ENCODE measurements around the gene RFTN1.
A peak's percentile ranks its signal among the peaks of the same experiment; 100 is the strongest.

RFTN1 gene

DNA sequence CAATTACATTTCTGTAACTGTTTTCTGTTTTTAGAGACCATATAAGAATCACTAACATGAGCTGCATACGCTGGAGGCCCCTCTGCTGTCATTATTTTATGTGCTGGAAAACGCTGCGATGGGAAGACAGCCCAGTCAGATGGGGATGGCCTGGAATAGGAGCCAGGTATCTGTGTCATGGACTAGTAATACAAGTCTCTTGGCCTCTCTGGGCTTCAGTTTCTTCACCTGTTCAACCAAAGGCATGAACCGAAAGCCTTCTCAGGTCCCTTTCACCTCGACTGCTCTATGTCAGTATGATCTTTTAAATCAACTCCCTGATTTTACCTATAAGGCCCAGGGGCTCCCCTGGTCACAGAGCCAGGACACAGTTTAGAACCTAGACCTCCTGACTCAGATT, 14.6 kb upstream of the RFTN1 start:
- DNase-seq, result no peak

DNA sequence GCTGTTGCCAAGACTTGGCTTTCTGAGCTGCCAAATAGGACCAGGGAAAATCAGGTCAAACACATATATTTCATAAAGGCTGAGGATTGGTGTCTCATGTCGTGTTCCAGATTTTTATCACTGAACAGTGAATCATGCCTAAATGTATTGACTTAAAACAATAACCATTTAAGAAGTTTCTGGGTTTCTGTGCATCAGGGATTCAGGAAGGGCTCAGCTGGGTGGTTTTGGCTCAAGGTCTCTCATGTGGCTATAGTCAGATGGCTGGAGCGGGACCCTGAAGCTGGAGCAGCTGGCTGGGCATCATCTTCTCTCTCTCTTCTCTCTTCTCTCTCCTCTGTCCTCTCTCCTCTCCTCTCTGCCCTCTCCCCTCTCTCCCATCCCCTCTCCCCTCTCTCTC, 10.7 kb upstream of the RFTN1 start:
- no peak for DNase-seq

- peak; percentile 74 for DNase-seq
Observed at GRCh38 chr3:16523778-16524177, 10.3 kb upstream of the RFTN1 start.

DNA sequence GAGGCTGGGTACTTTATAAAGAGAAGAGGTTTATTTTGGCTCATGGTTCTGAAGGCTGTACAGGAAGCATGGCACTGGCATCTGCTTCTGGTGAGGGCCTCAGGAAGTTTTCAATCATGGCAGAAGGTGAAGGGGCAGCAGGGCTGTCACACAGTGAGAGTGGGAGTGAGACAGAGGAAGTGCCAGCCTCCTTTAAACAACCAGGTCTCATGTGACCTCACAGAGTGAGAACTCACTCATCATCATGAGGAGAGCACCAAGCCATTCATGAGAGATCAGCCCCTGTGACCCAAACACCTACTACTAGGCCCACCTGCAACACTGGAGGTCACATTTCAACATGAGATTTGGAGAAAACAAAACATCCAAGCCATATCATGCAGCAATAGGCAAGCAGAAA, 9.3 kb upstream of the RFTN1 start:
- DNase-seq, result peak; percentile 58

GRCh38 chr3:16520970-16521881, 7.7 kb upstream of the RFTN1 start:
- DNase-seq, result peak; percentile 73

- no peak for DNase-seq
Observed at GRCh38 chr3:16520241-16520969, 6.9 kb upstream of the RFTN1 start.

- DNase-seq, result no peak
Observed at GRCh38 chr3:16516695-16517481, 3.4 kb upstream of the RFTN1 start.

GRCh38 chr3:16515885-16516420, 2.5 kb upstream of the RFTN1 start:
- no peak for DNase-seq

DNA sequence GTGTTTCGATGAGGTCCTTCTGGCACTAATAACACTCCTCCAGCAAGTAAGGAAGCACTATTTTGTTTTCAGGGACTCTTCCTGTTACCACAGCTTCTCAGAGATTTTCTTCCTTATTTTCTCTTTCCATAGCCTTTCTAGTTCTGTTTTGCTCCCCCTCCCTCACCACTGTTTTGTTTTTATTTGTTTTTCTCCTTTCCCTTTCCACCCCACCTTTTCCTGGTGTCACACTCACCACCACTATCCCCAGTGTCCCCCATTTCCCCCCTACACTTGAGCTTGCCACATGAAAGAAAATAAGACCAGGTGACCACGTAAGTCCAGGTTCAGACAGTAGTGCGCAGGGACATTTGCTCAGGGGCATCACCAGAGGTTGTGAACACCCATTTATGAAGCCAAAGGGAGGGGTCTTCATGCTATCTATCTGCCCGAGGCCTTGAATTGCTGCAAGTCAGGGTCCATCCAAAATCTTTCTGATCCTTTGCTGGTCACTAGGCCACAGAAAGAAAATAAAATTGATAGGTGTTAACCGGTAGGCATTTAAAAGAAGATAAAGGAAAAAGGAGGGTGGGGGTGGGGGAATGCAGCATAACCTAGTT, 1.4 kb upstream of the RFTN1 start:
- peak; percentile 64 for DNase-seq

DNA sequence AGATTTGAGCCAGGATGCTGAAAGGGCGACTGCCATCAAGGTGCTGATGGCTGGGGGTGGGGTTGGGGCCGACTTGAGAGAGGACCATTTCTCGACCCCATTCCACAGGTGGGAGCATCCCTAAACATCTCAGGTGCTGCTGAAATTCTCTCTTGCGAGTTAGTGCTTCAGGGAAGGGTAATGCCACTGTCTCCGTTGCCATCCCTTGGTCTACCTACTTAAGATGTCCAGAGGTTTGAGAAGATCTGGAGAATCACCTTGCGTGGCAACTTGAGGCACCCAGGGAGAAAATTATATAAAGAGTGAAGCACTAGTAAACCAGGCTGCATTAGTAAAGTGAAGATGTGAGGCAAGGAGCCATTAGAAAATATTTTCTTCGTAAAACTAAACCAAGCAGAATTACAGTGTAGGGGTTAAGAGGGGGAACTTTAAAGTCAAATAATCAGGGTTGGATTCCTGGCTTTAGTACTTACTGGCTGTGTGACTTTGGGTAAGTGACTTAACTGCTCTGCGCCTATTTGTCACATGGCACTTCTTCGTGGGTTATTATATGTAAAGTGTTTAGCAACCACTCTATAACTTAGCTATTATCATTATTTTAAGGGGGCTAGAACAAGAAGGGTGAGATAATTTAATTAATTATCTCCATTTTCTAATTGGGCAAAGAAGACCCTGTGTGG, 662 bp upstream of the RFTN1 start:
- DNase-seq, result no peak

DNA sequence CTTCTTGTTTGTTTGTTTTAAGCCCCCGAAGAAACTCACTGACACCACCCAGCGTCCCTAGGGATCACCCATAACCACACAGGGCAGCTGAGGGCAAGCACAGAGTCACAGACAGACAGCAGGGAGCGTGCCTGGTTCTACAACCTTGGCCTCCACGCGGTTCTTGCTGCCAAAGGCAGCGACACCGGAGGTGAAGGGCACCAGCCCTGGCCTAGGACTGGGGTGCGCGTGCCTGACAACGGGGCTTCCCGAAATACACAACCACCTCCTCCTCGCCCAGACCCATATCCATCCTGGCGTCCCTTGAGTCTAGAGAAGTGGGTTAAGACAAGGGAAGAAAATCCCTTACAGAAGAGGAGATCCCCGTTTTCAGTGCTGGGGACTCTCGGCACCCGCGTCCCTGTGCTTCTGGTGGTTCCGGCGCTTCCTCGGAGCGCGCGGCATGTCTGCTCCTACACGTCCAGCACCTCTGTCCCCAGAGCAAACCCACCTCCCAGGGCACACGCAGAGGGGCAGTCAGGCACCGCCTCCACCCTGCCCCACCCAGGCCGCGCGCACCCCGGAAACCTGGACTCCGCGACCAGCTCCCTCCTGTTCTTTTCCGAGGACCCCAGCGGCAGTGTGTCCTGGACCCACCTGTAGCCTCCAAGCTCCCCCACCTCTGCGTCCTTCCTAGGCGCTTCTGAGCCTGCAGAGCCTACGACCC, 911 bp downstream of the RFTN1 start:
- peak; percentile 58 for DNase-seq

GRCh38 chr3:16511681-16512434, 1.6 kb downstream of the RFTN1 start:
- peak; percentile 97 for DNase-seq

DNA sequence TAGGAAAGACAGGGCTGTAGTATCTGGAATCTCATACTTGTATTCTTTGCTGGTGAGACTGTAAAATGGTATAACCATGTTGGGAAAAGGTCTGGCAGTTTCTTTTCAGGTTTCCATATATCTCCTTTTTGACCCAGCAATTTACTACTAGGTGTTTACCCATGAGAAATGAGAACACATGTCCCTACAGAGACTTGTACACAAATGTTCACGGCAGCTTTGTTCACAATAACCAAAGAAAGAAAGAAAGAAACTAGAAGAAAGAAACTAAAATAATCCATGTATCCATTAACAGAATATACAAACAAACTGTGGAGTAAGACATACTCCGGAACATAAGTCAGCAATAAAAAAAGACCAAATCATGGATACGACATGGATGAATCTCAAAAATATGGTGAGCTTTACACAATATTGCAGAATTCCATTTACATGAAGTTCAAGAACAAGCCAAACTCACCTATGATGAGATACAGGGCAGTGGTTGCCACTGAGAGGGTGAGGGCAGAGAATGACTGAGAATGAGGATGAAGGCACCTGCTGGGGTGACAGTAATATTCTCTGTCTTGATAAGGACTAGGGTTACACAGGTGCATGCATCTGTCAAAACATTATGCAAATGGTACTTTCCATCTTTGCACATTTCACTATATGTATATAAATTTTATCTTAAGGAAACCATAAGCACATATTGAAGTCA, 2.7 kb downstream of the RFTN1 start:
- no peak for DNase-seq

- DNase-seq, result peak; percentile 83
Observed at GRCh38 chr3:16509721-16510619, 3.5 kb downstream of the RFTN1 start.

- DNase-seq, result peak; percentile 49
Observed at GRCh38 chr3:16508591-16508995, 4.9 kb downstream of the RFTN1 start.

DNA sequence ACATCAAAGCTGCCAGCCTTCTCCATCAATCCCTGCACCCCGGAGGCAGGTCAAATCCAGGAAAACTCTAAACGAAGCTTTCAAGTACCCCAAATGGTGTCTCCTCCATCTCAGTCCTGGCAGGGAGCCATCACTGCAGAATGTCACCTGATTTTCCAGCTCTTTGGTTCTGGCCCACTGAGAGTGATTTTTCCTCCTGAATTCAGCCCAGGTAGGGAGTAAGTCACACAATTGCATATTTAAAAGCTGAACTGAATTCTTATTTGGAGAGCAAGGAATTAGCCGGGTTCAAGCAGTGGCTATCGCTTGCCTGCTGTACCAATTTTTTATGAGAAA, 5.3 kb downstream of the RFTN1 start:
- DNase-seq, result no peak

DNA sequence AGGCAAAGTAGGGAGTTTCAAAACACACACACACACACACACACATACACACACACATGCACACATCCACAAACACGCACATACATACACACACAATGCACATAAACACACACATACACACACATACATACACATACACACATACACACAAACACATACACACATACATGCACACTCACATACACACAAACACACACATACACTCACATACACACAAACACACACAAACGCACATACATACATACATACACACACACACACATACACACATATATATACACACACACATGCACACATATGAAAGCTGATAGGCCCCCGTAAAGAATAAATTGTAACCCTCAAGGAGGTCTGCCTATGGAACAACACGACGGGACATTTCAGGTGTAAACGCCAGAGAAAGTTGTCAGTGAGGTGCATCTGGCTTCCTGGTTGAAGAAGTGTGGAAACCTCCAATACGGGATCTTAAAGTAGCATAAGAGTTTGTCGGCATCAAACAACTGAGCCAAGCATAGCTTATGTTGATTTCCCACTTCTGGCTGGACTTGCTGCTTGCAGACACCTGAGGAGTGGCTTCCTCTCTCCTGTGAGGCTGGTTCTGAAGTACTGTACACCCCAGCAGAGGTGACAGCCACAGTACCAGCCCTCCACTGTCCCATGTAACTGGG, 5.8 kb downstream of the RFTN1 start:
- DNase-seq, result no peak

- no peak for DNase-seq
Observed at GRCh38 chr3:16506884-16507577, 6.5 kb downstream of the RFTN1 start.
